Activated T-helper 2 cell treated with anti-CD3 and anti-CD28 coated beads, Interferon-gamma antibody, Interleukin-2, Interleukin-4, amounts not matched to agents 10 μg/mL and 5 μg/mL and 100 μg/mL, durations not matched to agents 14 hours and 24 hours and 36 hours (primary cell): ENCODE data around the gene SPDYE4. TPM values are rescaled to one million over a fixed set of nuclear protein-coding genes. Genes with fewer than 3 reads are reported as not detected.

Experiments
- DNase-seq: peaks from one replicate; pipeline ENCODE4 v3.0.0; 2021; ENCODE audit warnings: low spot score
- H3K27ac Mint-ChIP-seq: one replicate; pipeline ENCODE4 v1.8.0; 2021; ENCODE audit warnings: mixed read lengths
- H3K27me3 Mint-ChIP-seq: one replicate; pipeline ENCODE4 v1.8.0; 2021; ENCODE audit warnings: low read depth, mixed read lengths
- H3K36me3 Mint-ChIP-seq: one replicate; pipeline ENCODE4 v1.8.0; 2021; ENCODE audit warnings: low read depth, mixed read lengths
- H3K4me1 Mint-ChIP-seq: one replicate; pipeline ENCODE4 v1.8.0; 2021; ENCODE audit warnings: low read depth, mixed read lengths
- H3K4me3 Mint-ChIP-seq: one replicate; pipeline ENCODE4 v1.8.0; 2021; ENCODE audit warnings: low read depth, mild to moderate bottlenecking, moderate library complexity, mixed read lengths
- H3K9me3 Mint-ChIP-seq: one replicate; pipeline ENCODE4 v1.8.0; 2021; ENCODE audit warnings: mixed read lengths
- intact Hi-C: fragments of 100-400 bp; cut with micrococcal nuclease; formaldehyde crosslinking; loops from one replicate; pipeline ENCODE4 v1.15.1; 2023
- total RNA-seq: library from RNA; stranded (reverse); gene quantifications from 2 replicates; pipeline ENCODE4 v1.2.3, GENCODE V29; 2022

Gene SPDYE4
- total RNA-seq, 1 donor from 2014 or later: not detected

GRCh38 chr17:8742819-8743218 lies 15.5 kb downstream of the SPDYE4 start:
- intact Hi-C loops: loop anchor here (10.0 kb wide), 3 partner anchors 112 to 252 kb away; no protein-coding TSS in a partner anchor
- H3K9me3 Mint-ChIP-seq: no peaks in the 10 kb centered on the region
- H3K4me1 Mint-ChIP-seq: peaks cover 20% of the 10 kb centered on the region
- H3K27me3 Mint-ChIP-seq: peaks cover 15% of the 10 kb centered on the region
- H3K27ac Mint-ChIP-seq: no peak overlapping the region
- H3K36me3 Mint-ChIP-seq: no peaks in the 10 kb centered on the region
- no peak overlapping the region for H3K4me3 Mint-ChIP-seq
- DNase-seq: no peak

DNA sequence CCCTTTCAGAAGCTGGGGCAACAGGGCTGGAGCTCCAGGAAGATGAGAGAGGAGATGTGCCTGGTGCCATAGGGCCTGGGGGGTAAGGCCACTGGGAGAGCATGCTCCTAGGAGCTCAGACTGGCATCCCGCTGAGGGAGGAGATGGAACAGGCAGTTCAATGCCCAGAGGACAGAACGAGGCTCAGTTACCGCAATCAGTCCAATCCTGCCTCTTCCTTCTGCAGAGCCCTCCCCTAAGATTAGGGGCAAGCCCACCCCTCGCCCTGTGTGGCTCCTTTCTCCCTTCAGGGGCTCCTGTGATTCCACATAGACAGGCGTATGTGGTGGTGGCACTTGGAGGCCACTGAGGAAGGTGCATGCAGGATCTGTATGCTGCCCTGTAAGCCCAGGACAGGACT lies 16.1 kb downstream of the SPDYE4 start:
- no peak overlapping the region for H3K4me3 Mint-ChIP-seq
- no peak for DNase-seq

GRCh38 chr17:8741771-8742170 lies 16.6 kb downstream of the SPDYE4 start:
- Mint-ChIP-seq H3K27ac (no peak overlapping the region), H3K4me3 (no peak overlapping the region), H3K9me3 (no peaks in the 10 kb centered on the region), H3K4me1 (peaks cover 19% of the 10 kb centered on the region), H3K36me3 (no peaks in the 10 kb centered on the region), H3K27me3 (peaks cover 7% of the 10 kb centered on the region)
- intact Hi-C loops: loop anchor here (10.0 kb wide), 3 partner anchors 113 to 253 kb away; no protein-coding TSS in a partner anchor
- no peak for DNase-seq

More for the DNA sequence above, 16.1 kb downstream of the SPDYE4 start:
- Mint-ChIP-seq H3K27ac (no peak overlapping the region), H3K9me3 (no peaks in the 10 kb centered on the region), H3K27me3 (peaks cover 11% of the 10 kb centered on the region), H3K36me3 (no peaks in the 10 kb centered on the region), H3K4me1 (peaks cover 20% of the 10 kb centered on the region)
- intact Hi-C loops: loop anchor here (10.0 kb wide), 3 partner anchors 113 to 253 kb away; no protein-coding TSS in a partner anchor

GRCh38 chr17:8741366-8741765 lies 17.0 kb downstream of the SPDYE4 start:
- no peaks in the 10 kb centered on the region for H3K9me3 Mint-ChIP-seq
- no peak overlapping the region for H3K27ac Mint-ChIP-seq
- DNase-seq: no peak
- intact Hi-C loops: loop anchor here (10.0 kb wide), 3 partner anchors 113 to 253 kb away; no protein-coding TSS in a partner anchor
- no peaks in the 10 kb centered on the region for H3K36me3 Mint-ChIP-seq
- peaks cover 10% of the 10 kb centered on the region for H3K27me3 Mint-ChIP-seq
- no peak overlapping the region for H3K4me3 Mint-ChIP-seq
- peaks cover 17% of the 10 kb centered on the region for H3K4me1 Mint-ChIP-seq

- no peaks in the 10 kb centered on the region for H3K9me3 Mint-ChIP-seq
- H3K27me3 Mint-ChIP-seq: peaks cover 12% of the 10 kb centered on the region
- intact Hi-C loops: loop anchor here (10.0 kb wide), 3 partner anchors 114 to 254 kb away; no protein-coding TSS in a partner anchor
- DNase-seq: peak; percentile 24
- peak overlapping the region; percentile 60 for H3K4me3 Mint-ChIP-seq
- H3K27ac Mint-ChIP-seq: no peak overlapping the region
- H3K36me3 Mint-ChIP-seq: no peaks in the 10 kb centered on the region
- peaks cover 13% of the 10 kb centered on the region for H3K4me1 Mint-ChIP-seq
Observed at GRCh38 chr17:8740486-8740885, 17.9 kb downstream of the SPDYE4 start.

DNA sequence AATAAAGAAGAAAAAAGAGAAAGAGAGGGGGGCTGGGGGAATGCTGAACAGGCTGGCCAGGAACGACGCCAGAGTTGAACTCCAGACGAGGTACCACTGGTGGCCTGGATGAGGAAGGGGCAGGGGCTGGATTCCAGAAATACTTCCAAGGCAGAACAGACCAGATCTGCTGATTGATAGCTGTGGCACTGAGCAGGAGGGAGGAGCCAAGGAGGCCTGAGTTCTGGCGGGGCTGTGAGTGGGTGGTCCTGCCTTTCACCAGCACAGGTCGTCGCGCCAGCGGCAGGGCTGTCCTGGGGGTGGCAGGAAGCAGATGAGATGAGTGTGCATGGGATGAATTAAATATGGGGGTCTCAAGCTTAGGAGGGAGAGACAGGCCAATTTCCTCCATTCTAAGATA lies 19.2 kb downstream of the SPDYE4 start:
- Mint-ChIP-seq H3K4me3 (no peak overlapping the region), H3K4me1 (peaks cover 9% of the 10 kb centered on the region), H3K27ac (no peak overlapping the region), H3K36me3 (no peaks in the 10 kb centered on the region), H3K27me3 (peaks cover 12% of the 10 kb centered on the region), H3K9me3 (no peaks in the 10 kb centered on the region)
- DNase-seq: no peak
- intact Hi-C loops: loop anchor here (5.0 kb wide), 1 partner anchor 107 kb away; the partner anchor contains the start of gene MYH10

DNA sequence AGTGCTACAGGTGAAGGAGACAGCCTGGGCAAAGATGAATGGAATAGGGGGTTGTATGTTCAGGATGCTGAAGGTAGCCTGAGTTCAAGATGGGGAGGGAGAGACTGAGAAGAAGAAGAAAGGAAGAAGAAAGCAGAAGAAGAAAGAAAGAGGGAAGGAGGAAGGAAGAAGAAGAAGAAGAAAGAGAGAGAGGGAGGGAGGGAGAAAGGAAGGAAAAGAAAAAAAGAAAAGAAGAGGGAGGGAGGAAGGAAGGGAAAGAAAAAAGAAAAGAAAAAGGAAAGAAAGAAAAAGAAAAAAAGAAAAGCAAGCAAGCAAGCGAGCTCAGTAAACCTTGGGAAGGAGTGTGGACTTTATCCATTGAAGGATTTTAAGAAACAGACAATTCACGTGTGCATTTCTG lies 21.6 kb downstream of the SPDYE4 start:
- no peak for DNase-seq
- no peak overlapping the region for H3K27ac Mint-ChIP-seq
- peaks cover 9% of the 10 kb centered on the region for H3K4me1 Mint-ChIP-seq
- intact Hi-C loops: loop anchor here (5.0 kb wide), 1 partner anchor 104 kb away; the partner anchor contains the start of gene MYH10
- no peak overlapping the region for H3K4me3 Mint-ChIP-seq
- peaks cover 12% of the 10 kb centered on the region for H3K27me3 Mint-ChIP-seq
- H3K36me3 Mint-ChIP-seq: no peaks in the 10 kb centered on the region
- H3K9me3 Mint-ChIP-seq: no peaks in the 10 kb centered on the region

- Mint-ChIP-seq H3K27ac (no peak overlapping the region), H3K4me1 (peaks cover 9% of the 10 kb centered on the region), H3K4me3 (no peak overlapping the region), H3K27me3 (peaks cover 12% of the 10 kb centered on the region), H3K9me3 (no peaks in the 10 kb centered on the region), H3K36me3 (no peaks in the 10 kb centered on the region)
- intact Hi-C loops: loop anchor here (5.0 kb wide), 1 partner anchor 104 kb away; the partner anchor contains the start of gene MYH10
- no peak for DNase-seq
Observed at GRCh38 chr17:8736362-8736761, 22.0 kb downstream of the SPDYE4 start.

DNA sequence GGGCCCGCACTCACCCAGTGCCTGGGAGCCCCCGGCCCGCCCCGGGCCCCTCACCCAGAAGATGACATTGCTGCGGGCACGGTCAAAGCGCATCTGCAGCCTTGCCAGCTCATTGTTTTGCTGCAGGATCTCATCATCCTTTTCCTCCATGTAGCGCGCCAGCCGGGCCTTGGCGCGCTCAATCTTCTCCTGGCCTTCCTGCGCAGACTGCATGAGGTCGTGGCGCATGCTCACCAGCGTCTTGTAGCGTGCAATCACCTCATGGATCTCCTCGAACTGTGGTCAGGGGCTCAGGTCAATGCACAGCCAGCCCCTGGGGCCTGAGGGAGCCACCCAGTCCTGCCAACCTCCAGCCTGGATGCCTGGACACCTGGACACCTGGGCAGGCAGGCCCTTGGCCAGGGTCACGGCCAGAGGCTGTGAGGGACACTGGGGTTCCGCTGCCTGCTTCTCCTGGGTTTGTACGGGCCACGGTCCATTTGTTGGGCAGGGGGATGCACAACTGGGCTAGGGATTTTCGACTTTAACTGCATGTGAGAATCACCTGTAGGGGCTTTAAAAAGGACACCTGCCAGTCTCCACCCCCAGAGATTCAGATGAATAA lies 22.9 kb downstream of the SPDYE4 start:
- Mint-ChIP-seq H3K27ac (no peak overlapping the region), H3K4me1 (peaks cover 4% of the 10 kb centered on the region), H3K9me3 (no peaks in the 10 kb centered on the region), H3K27me3 (peaks cover 12% of the 10 kb centered on the region), H3K36me3 (no peaks in the 10 kb centered on the region), H3K4me3 (no peak overlapping the region)
- DNase-seq: no peak
- intact Hi-C loops: loop anchor here (5.0 kb wide), 1 partner anchor 103 kb away; the partner anchor contains the start of gene MYH10

DNA sequence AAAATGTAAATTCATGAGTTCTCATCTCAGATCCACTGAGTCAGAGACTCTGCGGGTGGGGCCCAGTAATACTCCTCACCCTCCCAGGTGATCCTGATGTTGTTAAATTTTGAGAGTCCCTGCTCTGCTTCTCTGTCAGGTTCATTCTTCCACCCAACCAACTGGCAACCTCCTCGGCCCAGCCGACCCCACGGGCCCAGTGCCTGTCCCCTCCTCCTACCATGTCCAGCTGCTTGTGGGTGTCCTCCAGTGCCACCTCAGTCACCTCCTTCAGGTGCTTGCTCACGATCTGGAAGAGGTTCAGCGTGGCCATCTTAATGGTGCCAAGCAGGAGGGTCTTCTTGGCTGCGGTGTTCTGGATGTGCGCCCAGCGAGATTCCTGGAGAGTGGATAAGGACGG lies 23.5 kb downstream of the SPDYE4 start:
- H3K27ac Mint-ChIP-seq: no peak overlapping the region
- H3K27me3 Mint-ChIP-seq: peaks cover 12% of the 10 kb centered on the region
- intact Hi-C loops: loop anchor here (5.0 kb wide), 1 partner anchor 103 kb away; the partner anchor contains the start of gene MYH10
- H3K4me1 Mint-ChIP-seq: peaks cover 2% of the 10 kb centered on the region
- H3K4me3 Mint-ChIP-seq: no peak overlapping the region
- no peaks in the 10 kb centered on the region for H3K36me3 Mint-ChIP-seq
- no peaks in the 10 kb centered on the region for H3K9me3 Mint-ChIP-seq
- DNase-seq: no peak

- no peak overlapping the region for H3K4me3 Mint-ChIP-seq
- no peak overlapping the region for H3K27ac Mint-ChIP-seq
- no peaks in the 10 kb centered on the region for H3K9me3 Mint-ChIP-seq
- no peaks in the 10 kb centered on the region for H3K4me1 Mint-ChIP-seq
- DNase-seq: no peak
- intact Hi-C loops: no loop called here
- no peaks in the 10 kb centered on the region for H3K36me3 Mint-ChIP-seq
- H3K27me3 Mint-ChIP-seq: peaks cover 7% of the 10 kb centered on the region
Observed at GRCh38 chr17:8732406-8733085, 25.8 kb downstream of the SPDYE4 start.

GRCh38 chr17:8729860-8730259 lies 28.5 kb downstream of the SPDYE4 start:
- H3K9me3 Mint-ChIP-seq: no peaks in the 10 kb centered on the region
- H3K4me3 Mint-ChIP-seq: no peak overlapping the region
- intact Hi-C loops: no loop called here
- H3K36me3 Mint-ChIP-seq: no peaks in the 10 kb centered on the region
- no peaks in the 10 kb centered on the region for H3K4me1 Mint-ChIP-seq
- peaks cover 3% of the 10 kb centered on the region for H3K27me3 Mint-ChIP-seq
- no peak overlapping the region for H3K27ac Mint-ChIP-seq
- DNase-seq: no peak

DNA sequence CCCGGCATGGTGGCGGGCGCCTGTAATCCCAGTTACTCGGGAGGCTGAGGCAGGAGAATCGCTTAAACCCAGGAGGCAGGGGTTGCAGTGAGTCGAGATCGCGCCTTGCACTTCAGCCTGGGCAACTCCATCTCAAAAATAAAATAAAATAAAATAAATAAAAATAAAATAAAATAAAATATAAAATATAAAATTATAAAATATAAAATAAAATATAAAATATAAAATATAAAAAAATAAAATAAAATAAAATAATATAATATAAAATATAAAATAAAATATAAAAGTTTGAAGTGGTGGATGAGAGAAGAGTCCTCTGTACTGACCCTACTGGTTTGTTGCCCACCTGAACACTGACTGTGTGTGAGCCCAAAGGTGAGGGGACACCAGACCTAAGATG lies 28.9 kb downstream of the SPDYE4 start:
- Mint-ChIP-seq H3K27me3 (peaks cover 3% of the 10 kb centered on the region), H3K36me3 (no peaks in the 10 kb centered on the region)
- intact Hi-C loops: no loop called here

More for the DNA sequence above, 28.9 kb downstream of the SPDYE4 start:
- no peak overlapping the region for H3K27ac Mint-ChIP-seq
- DNase-seq: no peak
- no peaks in the 10 kb centered on the region for H3K4me1 Mint-ChIP-seq
- no peaks in the 10 kb centered on the region for H3K9me3 Mint-ChIP-seq
- H3K4me3 Mint-ChIP-seq: no peak overlapping the region
